Mucosa of descending colon (tissue), 3 donors: ENCODE measurements around the gene CHMP6. TPM values are rescaled to one million over a fixed set of nuclear protein-coding genes. Genes with fewer than 3 reads are reported as not detected.
"Not testable (repeated sequence)": the region's sequence is repeated elsewhere in the genome, so short reads cannot be mapped to it uniquely, and the experiment has no call there.

Source experiments
- ATAC-seq: fragments of 200-7000 bp; cut with Tn5 transposase; one replicate; pipeline ENCODE4 v1.9.1; 2020; ENCODE audit warnings: mild to moderate bottlenecking, moderate library complexity
- DNase-seq, 3 donors: peaks; one replicate each; pipeline ENCODE4 v3.0.0-alpha.2; 2020
- H3K36me3 ChIP-seq: fragments of 200-600 bp; one replicate; pipeline ENCODE4 v1.8.0; 2021; ENCODE audit warnings: low read depth, mild to moderate bottlenecking
- H3K4me1 ChIP-seq: fragments of 200-600 bp; one replicate; pipeline ENCODE4 v1.8.0; 2021; ENCODE audit warnings: low read depth, mild to moderate bottlenecking
- H3K4me3 ChIP-seq: fragments of 200-600 bp; one replicate; pipeline ENCODE4 v1.8.0; 2021; ENCODE audit warnings: mild to moderate bottlenecking
- H3K9me3 ChIP-seq: fragments of 200-600 bp; one replicate; pipeline ENCODE4 v1.8.0; 2021; ENCODE audit warnings: mild to moderate bottlenecking
- intact Hi-C, 2 donors: fragments of 100-400 bp; cut with DNase I in 1 of 2; cut with micrococcal nuclease in 1 of 2; formaldehyde crosslinking; loops; one replicate each; pipeline versions ENCODE4 v1.11.0 to v1.11.1; 2022; cut with DNase I, micrococcal nuclease
- total RNA-seq, 3 donors: library from RNA; stranded (reverse); fragmentation: NEBNext Ultra II Directional in 2 of 3; extraction: Animal tissue kit (Norgen Biotek cat#: 25700) in 2 of 3; gene quantifications; one replicate each; pipeline versions ENCODE4 v1.2.1 to v1.2.4, GENCODE V29; 2021 to 2023
- TF ChIP-seq, protein P1 (sequence below): fragments of 200-600 bp; IDR thresholded peaks from one replicate; pipeline ENCODE4 v1.8.0; 2022; ENCODE audit warnings: antibody characterized with exemption, mild to moderate bottlenecking
- donor health status: DM: no; HTN: no; CAD: no; lungs with moderate emphysema.
- donor health status: DM: no; HTN: no; CAD: no.
- donor health status: DM: no; HTN: yes; CAD: no.

CHMP6 gene
- total RNA-seq, 3 donors from 2014 or later = 35.1 to 43.9 (median 35.4) TPM

DNA sequence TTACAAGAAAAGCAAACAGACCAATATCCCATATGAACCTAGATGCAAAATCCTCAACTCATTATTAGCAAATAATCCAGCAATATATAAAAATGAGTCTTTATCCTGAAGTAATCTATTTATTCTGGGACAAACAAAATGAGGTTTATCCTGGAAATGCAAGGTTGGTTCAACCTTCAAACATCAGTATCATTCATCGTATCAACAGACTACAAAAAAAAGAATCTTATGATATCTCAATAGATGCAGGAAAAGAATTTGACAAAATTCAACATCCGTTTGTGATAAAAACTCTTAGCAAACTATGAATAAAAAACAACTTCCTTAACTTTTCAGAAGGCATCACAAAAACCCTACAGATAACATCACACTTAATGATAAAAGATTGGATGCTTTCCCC, 24.9 kb downstream of the CHMP6 start:
- no peak overlapping the region for H3K4me3 ChIP-seq
- H3K36me3 ChIP-seq = no peaks in the 10 kb centered on the region
- DNase-seq (no peak), ATAC-seq (no peak)
- peaks cover 17% of the 10 kb centered on the region for H3K4me1 ChIP-seq
- H3K9me3 ChIP-seq = no peaks in the 10 kb centered on the region
- TF ChIP-seq, protein P1, sequence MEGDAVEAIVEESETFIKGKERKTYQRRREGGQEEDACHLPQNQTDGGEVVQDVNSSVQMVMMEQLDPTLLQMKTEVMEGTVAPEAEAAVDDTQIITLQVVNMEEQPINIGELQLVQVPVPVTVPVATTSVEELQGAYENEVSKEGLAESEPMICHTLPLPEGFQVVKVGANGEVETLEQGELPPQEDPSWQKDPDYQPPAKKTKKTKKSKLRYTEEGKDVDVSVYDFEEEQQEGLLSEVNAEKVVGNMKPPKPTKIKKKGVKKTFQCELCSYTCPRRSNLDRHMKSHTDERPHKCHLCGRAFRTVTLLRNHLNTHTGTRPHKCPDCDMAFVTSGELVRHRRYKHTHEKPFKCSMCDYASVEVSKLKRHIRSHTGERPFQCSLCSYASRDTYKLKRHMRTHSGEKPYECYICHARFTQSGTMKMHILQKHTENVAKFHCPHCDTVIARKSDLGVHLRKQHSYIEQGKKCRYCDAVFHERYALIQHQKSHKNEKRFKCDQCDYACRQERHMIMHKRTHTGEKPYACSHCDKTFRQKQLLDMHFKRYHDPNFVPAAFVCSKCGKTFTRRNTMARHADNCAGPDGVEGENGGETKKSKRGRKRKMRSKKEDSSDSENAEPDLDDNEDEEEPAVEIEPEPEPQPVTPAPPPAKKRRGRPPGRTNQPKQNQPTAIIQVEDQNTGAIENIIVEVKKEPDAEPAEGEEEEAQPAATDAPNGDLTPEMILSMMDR = no peak
- intact Hi-C loops = no loop called here

DNA sequence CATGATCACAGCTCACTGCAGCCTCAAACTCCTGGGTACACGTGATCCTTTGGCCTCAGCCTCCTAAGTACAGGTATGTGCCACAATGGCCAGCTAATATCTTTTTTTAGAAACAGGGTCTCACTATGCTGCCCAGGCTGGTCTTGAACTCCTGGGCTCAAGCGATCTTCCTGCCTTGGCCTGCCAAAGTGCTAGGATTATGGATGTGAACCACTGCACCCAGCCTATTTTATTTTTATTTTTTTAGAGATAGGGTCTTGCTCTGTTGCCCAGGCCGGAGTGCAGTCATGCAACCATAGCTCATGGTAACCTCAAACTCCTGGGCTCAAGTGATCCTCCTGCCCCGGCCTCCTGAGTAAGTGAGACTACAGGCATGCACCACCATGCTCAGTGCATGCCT, 25.7 kb downstream of the CHMP6 start:
- H3K4me3 ChIP-seq, ATAC-seq, H3K36me3 ChIP-seq, intact Hi-C loops, H3K9me3 ChIP-seq: not testable (repeated sequence)
- peaks cover 19% of the 10 kb centered on the region for H3K4me1 ChIP-seq
- peak in 1 of 3 donors; percentile 11 for DNase-seq

DNA sequence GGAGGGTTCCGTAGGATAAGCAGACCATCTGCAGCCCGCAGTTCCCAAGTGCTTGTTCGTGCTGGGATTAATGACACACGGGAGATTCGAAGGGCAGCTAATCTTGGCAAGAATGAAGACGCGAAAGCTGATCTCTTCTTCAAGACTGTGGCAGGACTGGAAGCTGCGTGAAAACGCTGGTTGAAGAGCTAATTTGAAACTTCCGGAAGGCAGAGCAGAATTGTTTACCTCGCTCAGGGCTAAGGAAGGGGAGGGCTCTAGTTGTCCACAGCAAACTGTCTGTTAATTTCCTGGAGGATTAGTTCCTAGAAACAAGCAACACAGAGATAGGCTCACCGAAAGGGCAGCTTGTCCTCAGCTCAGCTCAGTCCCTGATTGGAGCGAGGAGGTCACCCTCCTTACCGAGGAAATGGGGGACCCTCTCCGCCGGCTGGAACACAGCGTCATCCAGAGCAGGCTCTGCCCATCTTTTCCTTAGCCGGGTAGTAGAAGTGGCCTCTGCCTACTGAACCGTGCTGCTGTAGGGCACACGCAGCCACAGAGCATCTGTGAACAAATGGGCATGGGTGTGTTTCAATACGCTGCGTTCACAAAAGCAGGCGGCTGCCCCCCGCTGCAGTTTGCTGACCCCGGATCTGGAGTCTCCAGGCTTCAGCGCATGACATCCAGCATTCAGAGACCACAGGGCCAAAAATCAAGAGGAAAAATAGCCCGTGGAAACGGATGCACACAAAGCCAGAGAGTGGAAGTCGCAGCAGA, 26.6 kb downstream of the CHMP6 start:
- intact Hi-C loops = no loop called here
- no peaks in the 10 kb centered on the region for H3K36me3 ChIP-seq
- no peak overlapping the region for H3K4me3 ChIP-seq
- peak; percentile 57 to 71 (median 63) for DNase-seq
- ATAC-seq = peak; percentile 78
- no peaks in the 10 kb centered on the region for H3K9me3 ChIP-seq
- TF ChIP-seq, protein P1 = no peak
- H3K4me1 ChIP-seq = peaks cover 19% of the 10 kb centered on the region

DNA sequence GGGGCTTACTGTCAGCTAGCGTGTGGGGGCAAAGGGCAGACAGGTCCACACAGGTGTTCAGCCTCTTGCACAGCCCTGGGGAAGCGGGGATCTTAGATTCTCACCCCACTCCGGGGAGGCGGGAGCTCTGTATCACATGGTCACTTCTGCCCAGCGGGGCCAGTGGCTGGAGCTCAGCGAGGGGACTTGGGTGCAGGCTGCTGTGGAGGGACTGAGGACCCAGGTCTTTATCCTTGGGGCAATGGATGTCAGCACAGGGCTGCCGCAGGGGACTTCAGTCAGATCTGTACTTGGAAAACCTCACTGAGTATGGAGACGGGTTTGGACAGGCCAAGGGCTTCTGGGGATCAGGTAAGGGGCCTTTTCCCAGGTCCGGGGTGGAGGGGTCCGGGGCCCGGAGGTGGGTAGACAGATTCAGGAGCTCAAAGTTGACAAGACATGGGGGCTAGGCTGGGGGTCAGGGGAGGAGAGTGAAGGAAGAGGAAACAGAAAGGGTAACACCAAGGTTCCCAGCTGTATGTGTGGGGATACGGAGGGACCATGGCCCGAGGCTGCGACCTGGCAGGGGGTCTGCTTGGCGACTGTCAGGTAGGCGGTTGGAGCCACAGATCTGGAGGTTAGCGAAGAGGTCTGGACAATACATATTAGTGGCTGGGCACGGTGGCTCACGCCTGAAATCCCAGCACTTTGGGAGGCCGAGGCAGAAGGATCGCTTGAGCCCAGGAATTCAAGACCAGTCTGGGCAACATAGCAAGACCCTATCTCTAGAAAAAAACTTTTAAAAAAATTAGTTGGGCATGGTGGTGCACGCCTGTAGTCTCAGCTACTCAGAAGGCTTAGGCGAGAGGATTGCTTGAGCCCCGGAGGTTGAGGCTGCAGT, 28.2 kb downstream of the CHMP6 start:
- intact Hi-C loops = no loop called here
- no peaks in the 10 kb centered on the region for H3K36me3 ChIP-seq
- no peak overlapping the region for H3K4me3 ChIP-seq
- TF ChIP-seq, protein P1 = no peak
- ATAC-seq = no peak
- no peaks in the 10 kb centered on the region for H3K9me3 ChIP-seq
- DNase-seq = peak in 2 of 3 donors; percentile 32 to 44
- peaks cover 19% of the 10 kb centered on the region for H3K4me1 ChIP-seq

DNA sequence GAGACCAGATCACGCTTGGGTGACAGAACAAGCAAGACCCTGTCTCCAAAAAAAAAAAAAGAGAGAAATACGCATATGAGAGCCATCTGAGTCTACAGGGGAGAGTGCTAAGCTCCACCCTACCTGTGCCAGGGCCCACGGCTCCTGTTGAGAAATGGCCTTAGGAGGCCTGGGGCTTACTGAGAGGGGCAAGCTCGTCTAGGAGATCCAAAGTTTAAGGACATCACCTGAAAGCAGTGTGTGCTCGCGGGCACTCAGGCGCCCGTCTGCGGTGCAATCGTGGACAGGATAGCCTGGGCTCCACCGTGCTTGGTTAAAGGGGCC, 28.8 kb downstream of the CHMP6 start:
- Histone ChIP-seq H3K4me1 (peaks cover 19% of the 10 kb centered on the region), H3K9me3 (no peaks in the 10 kb centered on the region), H3K4me3 (no peak overlapping the region), H3K36me3 (no peaks in the 10 kb centered on the region)
- TF ChIP-seq, protein P1 = no peak
- no peak for DNase-seq
- no peak for ATAC-seq
- intact Hi-C loops = no loop called here
